Thoracic aorta (tissue), 2 donors: Measurements from ENCODE around the gene RRM1. TPM values are rescaled to one million over a fixed set of nuclear protein-coding genes. Genes with fewer than 3 reads are reported as not detected.

Source experiments
- ATAC-seq: fragments of 150-250 bp; one replicate; pipeline ENCODE4 v1.8.0; 2017; ENCODE audit warnings: low read depth; ENCODE audit not compliant: insufficient number of reproducible peaks, low FRiP score
- DNase-seq: peaks from one replicate; pipeline ENCODE4 v3.0.0-alpha.2; 2020; ENCODE audit warnings: low spot score
- H3K27ac ChIP-seq, 2 donors: fragments of 200-600 bp; sonication (generic); 1 replicate in 1 of 2; 2 replicates in 1 of 2; pipeline ENCODE4 v1.5.1; 2016; ENCODE audit warnings: mild to moderate bottlenecking in 2 of 2, moderate library complexity in 2 of 2
- H3K27me3 ChIP-seq: fragments of 200-600 bp; sonication (generic); replicated peaks from 2 replicates; pipeline ENCODE4 v1.6.0; 2016; ENCODE audit warnings: mild to moderate bottlenecking; ENCODE audit not compliant: insufficient read depth
- H3K36me3 ChIP-seq: fragments of 200-600 bp; sonication (generic); one replicate; pipeline ENCODE4 v1.5.1; 2016
- H3K4me1 ChIP-seq, 2 donors: fragments of 200-600 bp; sonication (generic); 1 replicate in 1 of 2; 2 replicates in 1 of 2; pipeline versions ENCODE4 v1.5.1 to v1.6.0; 2016; ENCODE audit warnings: low read depth in 2 of 2, mild to moderate bottlenecking in 1 of 2; ENCODE audit not compliant: control insufficient read depth in 1 of 2
- H3K4me3 ChIP-seq: fragments of 200-600 bp; sonication (generic); 2 replicates; pipeline ENCODE4 v1.5.1; 2016; ENCODE audit warnings: mild to moderate bottlenecking
- H3K9me3 ChIP-seq: fragments of 200-600 bp; sonication (generic); 2 replicates; pipeline ENCODE4 v1.5.1; 2016
- total RNA-seq, 2 donors: library from RNA; depleted of rRNA; stranded (reverse); fragments of >200 nt; gene quantifications; one replicate each; pipeline versions ENCODE4 v1.1.0 to v1.2.3, GENCODE V29; 2016
- TF ChIP-seq, protein P1 (sequence below): fragments of 200-600 bp; sonication (generic); IDR thresholded peaks from one replicate; pipeline ENCODE4 v1.5.1; 2019; ENCODE audit warnings: antibody characterized with exemption

RRM1 gene
- total RNA-seq, 2 donors from 2014 or later, result 43.3 to 55.1 TPM

DNA sequence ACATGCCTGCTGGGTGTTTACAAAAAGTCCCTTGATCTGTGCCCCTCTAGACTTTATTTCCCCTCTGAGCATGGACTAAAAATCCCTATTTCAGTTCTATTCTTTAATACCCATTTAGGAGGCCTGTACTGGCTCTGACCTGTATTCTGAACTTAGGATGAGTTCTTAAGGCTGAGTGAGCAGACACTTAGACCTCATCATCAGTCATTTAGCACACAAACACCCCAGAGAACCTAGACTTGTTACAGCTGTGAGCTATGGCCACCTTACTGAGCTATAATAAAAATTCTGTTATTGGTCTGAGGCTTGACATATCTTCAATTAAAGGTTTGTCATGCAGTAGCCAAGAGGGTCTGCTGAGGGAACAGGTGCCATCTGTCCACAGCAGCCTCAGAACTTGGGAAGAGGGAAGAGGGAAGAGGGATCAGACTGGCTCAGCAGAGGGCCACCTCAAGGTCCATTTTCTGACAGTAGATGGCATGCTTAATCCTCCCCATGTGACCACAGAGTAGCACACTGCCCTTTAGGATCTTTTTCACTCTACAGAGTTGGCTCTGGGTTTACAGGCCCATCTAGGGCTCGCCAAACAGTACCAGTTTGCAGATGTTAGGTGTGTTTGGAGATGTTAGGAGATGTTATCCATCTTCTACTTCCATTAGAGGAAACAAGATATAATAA, 30.2 kb upstream of the RRM1 start:
- Histone ChIP-seq H3K27ac (peak overlapping the region; percentile 26 to 62), H3K36me3 (peaks cover 3% of the 10 kb centered on the region), H3K27me3 (no peaks in the 10 kb centered on the region), H3K9me3 (no peaks in the 10 kb centered on the region), H3K4me1 (peaks cover 40 to 70% of the 10 kb centered on the region in 2 donors), H3K4me3 (no peak overlapping the region)
- DNase-seq, result no peak
- no peak for ATAC-seq
- TF ChIP-seq, protein P1, sequence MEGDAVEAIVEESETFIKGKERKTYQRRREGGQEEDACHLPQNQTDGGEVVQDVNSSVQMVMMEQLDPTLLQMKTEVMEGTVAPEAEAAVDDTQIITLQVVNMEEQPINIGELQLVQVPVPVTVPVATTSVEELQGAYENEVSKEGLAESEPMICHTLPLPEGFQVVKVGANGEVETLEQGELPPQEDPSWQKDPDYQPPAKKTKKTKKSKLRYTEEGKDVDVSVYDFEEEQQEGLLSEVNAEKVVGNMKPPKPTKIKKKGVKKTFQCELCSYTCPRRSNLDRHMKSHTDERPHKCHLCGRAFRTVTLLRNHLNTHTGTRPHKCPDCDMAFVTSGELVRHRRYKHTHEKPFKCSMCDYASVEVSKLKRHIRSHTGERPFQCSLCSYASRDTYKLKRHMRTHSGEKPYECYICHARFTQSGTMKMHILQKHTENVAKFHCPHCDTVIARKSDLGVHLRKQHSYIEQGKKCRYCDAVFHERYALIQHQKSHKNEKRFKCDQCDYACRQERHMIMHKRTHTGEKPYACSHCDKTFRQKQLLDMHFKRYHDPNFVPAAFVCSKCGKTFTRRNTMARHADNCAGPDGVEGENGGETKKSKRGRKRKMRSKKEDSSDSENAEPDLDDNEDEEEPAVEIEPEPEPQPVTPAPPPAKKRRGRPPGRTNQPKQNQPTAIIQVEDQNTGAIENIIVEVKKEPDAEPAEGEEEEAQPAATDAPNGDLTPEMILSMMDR, result no peak

DNA sequence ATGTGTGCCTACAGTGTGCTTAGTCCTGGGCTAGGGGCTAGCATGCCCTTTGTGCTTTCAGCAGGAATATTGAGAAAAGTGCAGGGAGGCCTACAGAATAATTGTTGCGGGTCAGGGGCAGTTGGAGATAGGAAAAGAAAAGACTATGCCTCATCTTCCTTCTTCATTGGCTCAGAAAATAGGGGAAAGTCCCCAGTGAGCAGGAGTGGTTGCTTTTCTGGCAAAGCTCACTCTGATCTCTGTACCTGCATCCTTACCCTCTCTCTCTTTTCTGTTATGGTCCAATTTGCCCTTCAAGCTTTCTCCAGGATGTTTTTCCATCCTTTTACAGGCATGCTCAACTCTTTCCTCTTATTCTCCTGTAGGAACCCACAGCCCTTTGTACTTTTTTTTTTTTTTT, 29.5 kb upstream of the RRM1 start:
- H3K4me3 ChIP-seq, result no peak overlapping the region
- no peaks in the 10 kb centered on the region for H3K9me3 ChIP-seq
- H3K4me1 ChIP-seq, result peaks cover 40 to 70% of the 10 kb centered on the region in 2 donors
- H3K27me3 ChIP-seq, result no peaks in the 10 kb centered on the region
- peak overlapping the region; percentile 20 to 62 for H3K27ac ChIP-seq
- DNase-seq (no peak), ATAC-seq (no peak)
- no peaks in the 10 kb centered on the region for H3K36me3 ChIP-seq
- TF ChIP-seq, protein P1, result no peak

DNA sequence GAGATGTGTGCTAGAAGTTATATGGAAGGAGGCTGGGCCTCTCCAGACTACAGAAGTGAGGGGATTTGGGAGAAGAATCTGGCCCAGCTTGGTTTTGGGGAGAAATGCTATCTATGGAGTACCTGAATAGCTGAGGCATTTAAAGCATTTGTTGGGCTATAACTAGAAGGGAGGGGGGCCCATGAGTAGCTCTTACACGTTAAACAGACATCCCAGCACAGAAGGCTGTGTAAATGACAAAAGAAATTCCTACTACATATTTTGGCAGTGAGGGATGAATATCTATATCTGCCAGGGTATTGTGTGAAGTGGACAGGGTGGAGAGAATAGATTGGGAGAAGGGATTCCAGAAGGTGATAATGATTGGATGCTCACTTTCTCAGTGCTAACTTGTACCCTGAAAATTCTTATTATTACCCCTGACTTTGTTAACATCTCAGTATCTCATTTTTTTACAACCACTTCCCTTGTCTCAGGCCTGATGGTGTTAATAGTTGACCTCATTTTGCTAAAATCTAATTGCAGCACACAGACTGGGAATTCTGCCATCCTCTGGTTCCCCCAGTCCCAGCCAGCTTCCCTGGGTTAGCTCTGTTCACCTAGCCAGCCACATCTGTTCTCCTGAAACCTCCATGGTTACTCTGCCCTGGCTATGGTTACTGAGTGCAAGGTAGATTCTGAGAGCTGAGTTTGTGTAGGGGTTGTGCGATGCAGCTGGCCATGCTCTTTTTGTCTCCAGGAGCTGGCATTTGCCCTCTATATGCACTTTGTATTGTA, 28.8 kb upstream of the RRM1 start:
- H3K27me3 ChIP-seq, result no peaks in the 10 kb centered on the region
- H3K27ac ChIP-seq, result peak overlapping the region; percentile 20 to 62
- H3K4me1 ChIP-seq, result peaks cover 40 to 70% of the 10 kb centered on the region in 2 donors
- no peaks in the 10 kb centered on the region for H3K9me3 ChIP-seq
- no peak for ATAC-seq
- no peak for DNase-seq
- no peaks in the 10 kb centered on the region for H3K36me3 ChIP-seq
- H3K4me3 ChIP-seq, result no peak overlapping the region
- TF ChIP-seq, protein P1, result no peak

- Histone ChIP-seq H3K4me1 (peaks cover 40 to 71% of the 10 kb centered on the region in 2 donors), H3K27ac (peak overlapping the region; percentile 1 to 13), H3K4me3 (no peak overlapping the region), H3K9me3 (no peaks in the 10 kb centered on the region), H3K36me3 (no peaks in the 10 kb centered on the region), H3K27me3 (no peaks in the 10 kb centered on the region)
- TF ChIP-seq, protein P1, result no peak
- ATAC-seq, result no peak
- no peak for DNase-seq
Measured at GRCh38 chr11:4066910-4067309, 27.7 kb upstream of the RRM1 start.

- Histone ChIP-seq H3K27ac (no peak overlapping the region), H3K36me3 (no peaks in the 10 kb centered on the region), H3K27me3 (no peaks in the 10 kb centered on the region), H3K4me3 (no peak overlapping the region), H3K9me3 (no peaks in the 10 kb centered on the region), H3K4me1 (peaks cover 33 to 58% of the 10 kb centered on the region in 2 donors)
- ATAC-seq, result no peak
- no peak for DNase-seq
- TF ChIP-seq, protein P1, result no peak
Measured at GRCh38 chr11:4068962-4069361, 25.6 kb upstream of the RRM1 start.
